Transverse colon (tissue), 4 donors: ENCODE data around the gene ILKAP.

ENCODE experiments used
- CTCF ChIP-seq, 5 experiments: fragments of 200-600 bp in 3 of 5; fragments of 450-650 bp in 2 of 5; sonication (generic) in 3 of 5; IDR thresholded peaks; 1 replicate in 2 of 5; 2 replicates in 3 of 5; pipeline ENCODE4 v1.5.1; 2016 to 2017; ENCODE audit warnings: antibody characterized with exemption in 5 of 5, inconsistent platforms in 3 of 5, mild to moderate bottlenecking in 2 of 5, moderate library complexity in 1 of 5
- POLR2A ChIP-seq: fragments of 450-650 bp; IDR thresholded peaks from one replicate; pipeline ENCODE4 v1.6.1; 2016; ENCODE audit warnings: antibody characterized with exemption, mild to moderate bottlenecking, moderate library complexity
- POLR2AphosphoS5 ChIP-seq, 3 donors: sonication (generic); formaldehyde crosslinking; IDR thresholded peaks; one replicate each; pipeline ENCODE4 v1.6.1; 2016; ENCODE audit warnings: antibody characterized with exemption in 3 of 3

- TF ChIP-seq POLR2AphosphoS5 (IDR thresholded peaks at IDR 0.05) (no peak), POLR2A (no peak), CTCF (IDR thresholded peaks at IDR 0.05) (no peak)
Measured at GRCh38 chr2:238183821-238184220, 19.7 kb downstream of the ILKAP start.
